Activated CD4-positive, alpha-beta T cell treated with anti-CD3 and anti-CD28 coated beads for 48 hours (primary cell): ENCODE data around the gene CFAP100.

ENCODE experiments used
- DNase-seq: peaks from one replicate; pipeline ENCODE4 v3.0.0-alpha.2; 2020

The CFAP100 gene

DNA sequence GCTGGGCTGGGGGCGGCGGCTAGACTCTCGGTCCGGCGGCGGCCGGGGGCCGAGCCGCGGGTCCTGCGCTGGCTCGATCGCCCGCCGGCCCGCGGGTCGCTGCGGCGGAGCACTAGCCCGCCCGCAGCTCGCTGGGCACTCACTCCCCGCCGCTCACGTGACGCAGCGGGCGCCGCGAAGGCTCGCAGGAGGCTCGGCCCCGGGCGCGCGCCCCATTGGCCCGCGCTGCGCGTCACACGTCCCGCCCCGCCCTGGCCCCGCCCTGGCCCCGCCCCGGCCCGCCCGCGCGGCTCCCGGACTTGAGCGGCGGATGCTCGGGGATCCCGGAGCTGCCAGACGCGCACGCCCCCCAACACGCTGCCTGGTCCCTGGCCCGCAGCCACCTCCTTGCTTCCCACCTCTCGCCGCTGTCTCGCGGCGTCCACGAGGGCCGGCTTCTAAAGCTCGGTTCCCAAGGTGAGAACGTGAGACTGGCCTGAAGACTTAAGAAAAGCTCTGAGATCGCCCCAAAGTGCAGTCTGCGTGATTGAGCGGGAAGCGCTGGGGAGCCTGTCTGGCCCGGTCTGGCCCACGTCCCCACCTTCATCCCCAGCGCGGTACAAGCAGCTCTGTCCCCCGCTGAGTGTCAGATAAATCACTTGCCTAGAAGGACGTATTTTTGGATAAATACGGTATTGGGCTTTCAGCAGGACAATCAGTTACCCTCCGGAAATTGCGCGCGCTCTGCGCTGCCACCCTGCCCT is 37.2 kb upstream of the CFAP100 start, which contains the start of gene KLF15:
KLF15 (minus strand) TSS at position 114 of the 743 bp plus-strand sequence. CDS start 4,486 bp downstream, outside the sequence.
- peak; percentile 81 for DNase-seq

DNA sequence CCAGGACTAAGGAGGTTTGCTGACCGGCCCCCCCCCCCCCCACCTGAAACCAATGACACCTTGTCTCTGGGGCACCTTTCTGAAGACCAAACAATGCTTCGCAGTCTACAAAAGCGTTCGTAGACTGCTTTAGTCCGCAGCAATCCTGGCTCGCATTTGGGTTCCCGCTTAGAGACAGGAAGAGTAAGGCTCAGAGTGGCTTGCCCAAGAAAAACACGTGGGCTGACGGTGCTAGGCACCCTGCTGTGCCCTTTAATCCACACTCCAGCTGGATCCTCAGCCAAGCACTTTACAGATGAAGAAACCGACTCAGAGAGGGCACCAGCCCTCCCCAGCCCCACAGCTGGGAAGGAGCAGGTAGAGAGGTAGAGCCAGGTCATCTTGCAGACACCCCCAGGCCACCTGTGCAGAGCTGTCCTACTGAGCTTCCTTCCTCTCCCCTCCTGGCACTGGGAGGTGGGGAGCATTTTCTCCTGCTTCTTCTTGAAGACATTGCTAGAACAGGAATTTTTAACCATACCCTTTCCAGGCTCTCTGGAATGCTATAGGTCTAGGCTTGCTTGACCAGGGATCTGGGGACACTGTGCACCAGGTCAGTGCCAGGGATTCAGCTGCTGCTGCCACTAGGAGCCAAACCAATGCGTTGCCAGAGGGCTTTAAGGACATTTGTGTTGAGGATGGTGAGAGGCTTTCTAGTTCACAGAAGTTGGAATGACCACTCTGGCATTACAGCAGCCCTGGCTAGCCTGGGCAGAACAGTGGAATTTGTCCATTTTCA is 36.5 kb upstream of the CFAP100 start:
- DNase-seq: no peak

DNA sequence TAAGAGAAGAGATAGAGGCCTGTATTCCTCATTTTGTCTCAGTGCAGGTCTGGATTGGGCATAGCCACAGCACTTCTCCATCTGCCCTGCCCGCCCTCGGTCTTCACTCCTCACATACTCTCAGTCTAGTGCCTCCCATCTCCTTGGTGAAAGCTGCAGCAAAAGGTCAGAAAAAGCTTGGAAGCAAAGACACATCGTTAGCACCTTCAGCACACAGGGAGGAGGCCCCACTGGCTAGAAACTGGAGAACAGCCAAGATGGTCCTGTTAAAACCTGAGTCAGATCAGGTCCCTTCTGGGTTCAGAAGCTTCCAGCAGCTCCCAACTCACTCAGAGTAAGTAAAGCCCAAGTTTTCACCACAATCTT is 35.9 kb upstream of the CFAP100 start:
- DNase-seq: no peak

DNA sequence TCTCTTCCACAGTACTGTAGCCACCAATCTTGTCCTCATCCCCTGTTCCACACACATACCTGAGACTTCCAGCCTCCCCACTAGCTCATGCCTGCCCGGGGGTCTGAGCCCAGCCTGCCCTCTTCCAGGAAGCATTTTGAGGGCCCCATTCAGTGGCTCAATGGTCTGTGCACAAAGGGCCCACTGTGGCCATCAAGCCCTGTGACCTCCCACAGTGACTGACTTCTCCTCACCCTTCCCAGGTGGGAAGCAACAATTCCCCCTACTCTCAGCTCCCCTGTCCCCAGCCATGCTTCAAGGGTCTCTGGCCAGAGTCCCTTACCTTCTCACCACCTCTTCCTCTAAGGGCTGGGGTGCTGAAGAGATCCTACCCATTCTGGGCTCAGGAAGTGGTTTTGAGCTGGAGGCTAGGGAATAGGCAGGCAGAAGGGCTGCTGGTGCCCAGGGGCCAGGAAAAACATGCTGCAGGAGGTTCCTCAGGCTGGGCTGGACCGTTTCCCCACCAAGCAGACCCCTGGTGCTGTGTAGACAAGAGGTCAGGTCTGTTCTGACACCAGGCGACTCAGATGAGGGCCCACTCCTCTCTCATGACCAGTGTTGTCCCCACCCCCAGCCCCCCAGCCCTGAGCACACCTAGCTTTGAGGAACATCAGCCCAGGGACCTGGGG is 34.5 kb upstream of the CFAP100 start:
- DNase-seq: no peak

DNA sequence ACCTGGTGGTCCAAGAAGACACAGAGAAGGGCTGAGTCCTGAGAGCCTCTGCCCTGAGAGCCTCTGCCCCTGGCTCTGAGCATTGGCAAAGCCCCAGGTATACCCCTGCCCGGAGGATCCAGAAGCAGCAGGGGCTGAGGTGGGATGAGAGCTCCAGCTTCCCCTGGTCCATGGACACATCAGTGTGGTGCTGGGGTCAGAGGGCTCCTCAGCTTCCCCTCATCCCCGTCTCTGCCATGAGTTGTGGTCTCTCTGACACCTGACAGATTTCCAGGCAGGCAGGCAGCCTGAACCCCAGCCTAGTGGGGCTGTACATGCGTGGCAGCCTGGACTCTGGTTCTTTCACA is 34.0 kb upstream of the CFAP100 start:
- DNase-seq: no peak

DNA sequence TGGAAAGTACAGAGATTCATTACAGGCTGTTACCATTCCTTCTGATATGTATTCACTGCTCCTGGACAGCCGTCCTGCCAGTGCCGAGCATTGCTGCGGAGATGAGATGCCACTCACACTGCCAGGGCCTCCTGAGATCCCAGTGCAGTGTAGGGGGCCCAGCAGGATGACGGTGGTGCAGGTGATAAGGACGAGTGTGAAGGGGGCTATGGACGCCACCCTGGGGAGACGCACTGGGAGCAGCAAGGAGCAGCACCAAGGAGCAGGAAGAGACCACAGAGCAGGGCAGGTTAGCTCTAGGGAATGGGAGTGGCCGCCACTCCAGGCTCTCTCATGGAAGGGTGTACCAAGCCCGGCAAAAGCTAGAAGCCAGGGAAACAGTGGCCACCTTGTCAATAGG is 33.5 kb upstream of the CFAP100 start:
- DNase-seq: no peak

DNA sequence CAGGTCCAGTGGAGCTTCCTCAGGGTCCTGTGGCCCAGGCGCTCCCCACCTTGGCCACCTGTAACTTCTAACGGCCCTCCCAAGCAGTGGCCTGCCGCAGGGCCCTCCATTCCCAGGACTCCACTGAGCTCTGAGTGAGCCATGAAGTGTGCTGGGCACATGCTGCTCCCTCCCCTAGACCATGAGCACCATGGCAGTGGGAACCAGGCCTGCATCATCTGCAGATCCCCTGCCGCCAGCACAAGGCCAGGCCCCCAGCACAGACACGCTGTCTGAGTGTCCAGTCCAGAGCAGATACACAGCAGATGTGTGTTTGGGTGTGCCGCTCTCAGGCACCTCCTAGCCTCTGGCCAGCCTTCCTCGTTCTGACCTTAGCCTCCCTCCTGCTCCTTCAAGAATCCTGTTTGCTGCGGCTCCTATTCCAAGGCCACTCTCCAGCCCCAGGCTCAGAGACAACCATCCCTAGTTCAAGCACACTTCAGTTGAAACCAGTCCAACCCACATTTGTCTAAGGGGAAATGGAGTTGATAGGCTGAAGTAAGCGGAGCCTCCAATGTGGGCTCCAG is 30.5 kb upstream of the CFAP100 start:
- DNase-seq: no peak

DNA sequence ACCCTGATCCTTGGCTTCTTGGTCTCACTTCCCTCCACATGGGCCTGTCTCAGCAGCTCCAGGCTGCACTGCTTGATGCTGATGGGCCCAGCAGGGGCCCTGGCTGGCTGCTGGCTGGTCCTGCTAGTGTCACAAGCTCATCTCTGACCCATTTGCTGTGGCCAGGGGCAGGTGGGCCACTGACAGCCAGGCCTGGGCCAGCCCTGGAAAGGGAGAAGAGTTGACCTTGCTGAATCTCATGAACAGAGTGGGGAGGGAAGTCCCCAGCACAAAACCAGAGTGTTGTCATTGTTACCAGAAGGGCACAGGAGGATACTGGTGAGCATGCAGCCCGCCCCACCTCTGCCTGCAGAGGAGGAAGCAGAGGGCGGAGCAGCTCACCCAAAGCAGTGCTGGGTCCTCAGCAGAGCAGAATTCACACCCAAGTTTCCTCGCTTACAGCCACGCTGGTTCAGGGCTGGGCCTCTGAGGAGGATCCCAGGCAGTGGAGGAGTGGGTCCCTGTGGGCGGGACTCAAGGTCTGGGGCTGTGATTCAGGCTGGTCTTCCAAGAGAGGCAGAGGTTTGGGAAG is 29.9 kb upstream of the CFAP100 start:
- no peak for DNase-seq

DNA sequence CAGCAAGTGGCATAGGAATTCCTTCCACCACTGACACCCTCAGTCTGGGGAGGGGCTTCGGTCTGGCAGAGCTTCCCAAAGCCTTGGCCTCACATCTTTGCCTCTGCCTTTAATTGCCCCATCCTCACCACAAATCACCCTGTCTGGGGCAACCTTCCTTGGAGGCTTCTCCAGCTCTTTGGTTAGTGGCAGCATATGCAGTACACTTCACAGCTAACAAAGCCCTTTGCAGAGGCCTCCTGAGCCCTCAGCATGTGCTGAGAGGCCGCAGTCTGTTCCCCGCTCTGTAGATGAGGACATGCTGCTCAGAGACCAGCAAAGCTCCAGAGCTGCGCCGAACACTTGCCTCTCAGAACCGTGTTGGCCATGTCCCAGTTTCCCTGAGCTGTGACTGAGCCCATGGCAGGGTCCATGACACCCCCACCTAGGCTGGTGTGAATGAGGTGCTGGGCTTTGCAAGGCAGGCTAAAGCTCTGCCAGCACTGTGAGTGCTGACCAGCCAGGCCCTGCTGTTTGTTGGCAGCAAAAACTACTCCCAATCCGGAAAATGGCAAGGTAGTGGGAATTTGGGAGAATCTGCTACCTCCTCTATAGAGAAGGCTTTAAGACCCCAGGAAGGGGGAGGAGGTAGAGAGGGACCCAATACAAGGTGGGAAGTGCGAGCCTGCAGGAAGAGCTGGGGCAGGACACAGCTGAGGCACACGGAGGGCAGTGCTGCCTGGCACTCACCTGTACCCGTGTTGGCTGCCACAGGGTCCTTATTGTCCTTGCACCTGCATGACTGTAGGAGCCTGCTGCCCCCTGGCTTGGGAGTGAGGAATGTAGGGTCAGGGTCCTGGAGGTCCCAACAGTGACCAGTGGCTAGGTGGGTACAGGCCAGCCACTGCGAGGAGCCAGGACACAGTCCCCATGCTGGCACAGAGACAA is 29.1 kb upstream of the CFAP100 start:
- no peak for DNase-seq

DNA sequence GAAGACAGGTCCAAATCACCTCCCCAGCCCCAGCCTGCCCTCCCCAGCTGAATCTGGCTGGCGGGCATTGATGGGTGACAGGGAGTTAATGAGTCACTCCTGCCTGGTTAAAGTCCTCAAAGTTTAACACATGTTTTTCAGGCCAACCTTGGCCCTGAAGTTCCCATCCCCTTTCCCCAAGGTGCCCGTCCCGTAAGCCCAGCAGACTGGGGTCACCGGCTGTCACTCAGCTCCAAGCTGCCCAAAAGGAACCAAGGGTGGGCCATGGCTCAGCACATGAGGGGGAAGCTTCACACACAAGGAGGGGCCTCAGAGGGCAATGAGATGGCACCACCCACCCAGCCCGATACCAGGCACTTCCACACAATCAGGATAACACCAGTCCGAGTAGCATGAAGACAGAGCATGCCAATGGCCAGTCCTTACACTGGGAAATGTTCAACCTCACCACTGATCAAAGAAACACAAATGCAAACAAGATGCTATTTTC is 27.3 kb upstream of the CFAP100 start:
- no peak for DNase-seq

DNA sequence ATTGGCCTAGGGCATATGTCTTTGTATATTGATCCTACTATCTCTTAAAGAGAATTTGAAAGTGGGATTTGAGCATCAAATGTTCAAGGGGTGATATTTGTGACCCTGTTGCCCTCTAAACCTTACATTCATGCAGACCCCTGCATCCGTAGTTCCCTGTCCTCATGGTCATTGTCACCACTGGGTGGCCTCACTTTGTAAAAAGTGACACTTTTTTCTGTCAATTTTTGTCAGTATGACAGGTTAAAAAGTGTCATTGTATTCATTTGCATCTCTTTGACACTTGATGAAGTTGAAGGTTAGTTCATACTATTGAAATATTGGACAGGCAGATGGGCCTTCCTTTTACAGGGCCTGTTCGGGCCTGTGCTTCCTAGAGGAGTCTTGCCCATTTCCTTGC is 25.2 kb upstream of the CFAP100 start:
- DNase-seq: no peak

DNA sequence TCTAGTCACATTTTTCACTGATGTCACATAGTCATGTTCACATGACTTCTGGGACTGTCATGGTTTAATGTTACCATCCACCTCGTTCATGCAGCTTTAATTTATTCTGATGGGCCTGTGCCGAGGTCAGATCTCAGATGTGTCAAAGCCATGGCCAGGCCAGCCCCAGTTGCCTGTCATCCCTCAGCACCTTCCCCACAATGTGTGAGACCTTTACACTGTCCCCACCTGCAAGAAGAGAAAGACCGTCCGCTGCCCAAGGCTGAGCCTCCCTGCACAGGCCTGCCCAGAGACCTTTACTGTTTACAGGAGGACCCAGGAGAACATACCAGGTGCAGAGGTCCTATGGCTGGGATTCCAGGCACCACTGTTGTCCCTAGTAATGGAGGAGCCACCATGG is 24.7 kb upstream of the CFAP100 start:
- DNase-seq: no peak

DNA sequence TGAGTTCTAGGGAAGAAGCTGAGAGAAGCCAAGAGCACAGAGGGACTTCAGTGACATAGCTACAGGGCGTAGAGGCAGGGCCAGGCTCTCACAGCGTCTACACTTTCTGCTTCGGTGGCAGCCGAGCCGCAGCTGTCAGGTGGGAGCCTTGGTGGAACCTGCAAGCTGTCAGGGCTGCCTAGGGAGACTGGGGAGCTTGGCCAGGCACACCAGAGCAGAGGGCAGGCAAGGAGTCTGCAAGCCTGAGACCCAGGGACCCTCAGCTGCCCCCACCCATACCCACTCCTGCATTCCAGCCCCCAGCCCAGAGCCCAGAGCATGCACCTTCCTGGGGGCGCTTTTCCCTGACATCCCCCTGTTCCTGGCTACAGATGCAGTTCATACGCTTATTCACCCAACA is 24.1 kb upstream of the CFAP100 start:
- no peak for DNase-seq

DNA sequence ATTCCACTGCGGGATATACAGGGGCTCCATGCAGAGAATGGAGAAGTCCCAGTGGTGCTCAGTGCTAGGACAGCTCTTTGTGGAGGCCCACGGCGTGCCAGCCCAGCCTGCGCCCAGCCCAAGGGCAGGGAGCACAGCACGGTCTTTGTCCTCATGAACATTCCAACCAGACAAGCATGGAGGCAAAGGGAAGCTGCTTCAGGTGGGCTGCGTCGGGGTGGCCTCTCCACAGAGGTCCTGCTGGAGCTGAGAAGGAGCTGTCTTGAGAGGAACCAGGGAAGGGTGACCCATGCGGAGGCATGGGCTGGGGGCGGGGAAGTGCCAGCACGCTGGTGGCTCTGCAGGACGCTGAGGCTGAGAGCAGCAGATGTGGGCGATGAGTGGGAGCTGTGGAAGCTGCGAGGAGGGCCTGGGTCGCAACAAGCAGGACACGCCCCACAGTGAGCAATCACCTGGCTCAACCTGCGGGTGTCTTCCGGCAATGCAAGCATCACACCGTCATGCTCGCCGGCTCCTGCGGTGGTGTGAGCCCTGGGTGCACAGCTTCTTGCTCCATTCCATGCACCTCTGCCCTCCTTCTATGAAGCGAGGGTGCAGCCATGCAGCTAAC is 23.5 kb upstream of the CFAP100 start:
- no peak for DNase-seq

DNA sequence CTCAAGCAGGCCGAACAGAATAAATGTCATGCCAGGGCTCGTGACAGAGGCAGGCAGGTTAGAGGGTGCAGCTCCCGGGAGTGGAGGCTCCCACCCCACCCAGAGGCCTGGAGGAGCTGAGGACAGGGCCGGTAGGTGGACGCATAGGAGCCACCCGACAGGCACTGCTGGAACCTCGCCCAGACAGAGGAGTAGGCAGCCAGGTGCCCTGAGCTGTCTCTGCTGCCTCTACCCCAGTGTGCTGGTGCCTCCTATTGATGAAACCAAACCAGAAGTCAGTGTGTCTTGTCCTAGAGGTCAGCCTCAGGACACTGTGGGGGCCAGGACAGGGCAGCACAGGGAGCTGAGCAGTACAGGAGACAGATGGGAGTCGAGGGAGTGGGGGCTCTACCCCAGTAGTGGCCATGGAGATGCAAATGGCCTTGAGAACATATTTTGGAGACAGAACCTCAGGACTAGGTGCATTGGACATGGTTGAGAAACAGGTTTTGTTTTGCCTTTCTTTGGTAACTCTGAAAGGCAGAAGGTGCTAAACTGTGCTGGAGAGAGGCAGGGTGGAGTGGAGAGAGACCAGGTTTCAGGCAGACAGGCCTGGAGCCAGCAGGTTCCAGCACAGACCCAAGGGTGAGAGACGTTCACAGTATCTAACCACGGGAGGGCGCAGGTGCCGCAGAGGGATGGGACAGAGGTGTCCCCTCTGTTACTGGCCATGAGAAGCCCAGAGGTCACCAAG is 22.1 kb upstream of the CFAP100 start:
- DNase-seq: no peak

DNA sequence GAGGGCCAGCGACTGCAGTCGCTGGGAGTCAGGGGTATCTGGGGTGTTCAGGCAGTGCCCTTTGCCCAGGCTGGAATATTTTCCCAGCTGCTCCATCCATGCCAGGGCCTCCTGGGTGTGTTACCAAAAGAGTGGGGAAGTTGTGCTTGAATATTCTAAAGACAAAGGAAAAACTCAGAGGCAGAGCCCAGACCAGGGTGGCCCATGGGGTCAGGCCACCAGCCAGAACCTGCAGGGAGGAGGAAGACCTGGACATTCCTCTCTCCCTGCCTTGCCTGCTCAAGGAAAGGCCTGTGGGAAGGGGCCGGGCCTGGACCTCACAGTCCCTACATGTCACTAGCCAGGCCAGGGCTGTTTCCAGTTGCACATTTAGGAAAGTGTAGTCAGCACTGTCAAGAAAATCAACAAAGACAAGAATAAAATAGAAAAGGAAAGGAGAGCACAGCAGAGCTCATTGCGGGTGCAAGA is 21.5 kb upstream of the CFAP100 start:
- DNase-seq: no peak

DNA sequence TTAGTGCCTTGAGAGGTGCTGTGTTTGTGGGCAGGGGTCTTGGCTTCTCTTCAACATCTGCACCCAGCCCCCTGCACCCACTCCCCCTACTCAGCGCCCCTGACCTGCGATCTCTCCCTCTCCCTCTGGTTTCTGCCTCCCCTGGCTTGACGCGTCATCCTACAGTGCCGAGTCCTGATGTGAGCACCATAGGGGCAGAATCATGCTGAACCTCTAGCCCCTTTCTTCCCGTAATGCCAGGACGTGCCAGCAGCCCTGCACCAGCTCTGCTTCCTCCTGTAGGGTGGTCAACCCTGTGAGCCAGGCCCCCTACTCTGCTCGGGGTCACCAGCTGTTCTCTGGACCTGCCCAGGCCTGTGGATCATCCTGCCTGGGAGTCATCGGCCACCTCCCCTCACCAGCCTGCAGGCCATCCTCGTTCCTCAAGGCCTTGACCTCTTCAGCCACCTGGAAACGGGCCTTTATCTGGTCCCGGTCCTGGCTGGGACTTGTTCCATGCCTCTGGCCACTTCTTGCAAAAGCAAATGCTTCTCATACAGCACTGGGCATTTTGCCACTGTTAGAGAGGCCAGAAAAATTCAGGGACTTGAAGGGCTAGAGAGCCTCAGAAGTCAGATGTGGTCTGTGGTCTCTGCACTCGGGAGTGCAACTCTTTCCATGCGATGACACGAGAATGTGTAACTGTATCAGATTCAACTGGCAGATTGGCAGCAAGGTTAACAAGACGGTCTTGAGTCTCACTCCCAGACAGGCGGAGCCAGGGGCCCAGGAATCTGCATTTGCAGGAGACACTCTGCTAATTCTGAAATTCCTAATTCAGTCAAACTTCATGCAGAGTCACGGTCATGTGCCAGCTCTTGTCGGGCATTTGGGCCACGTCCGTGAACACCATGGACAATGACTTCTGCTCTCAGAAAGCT is 20.8 kb upstream of the CFAP100 start:
- no peak for DNase-seq

DNA sequence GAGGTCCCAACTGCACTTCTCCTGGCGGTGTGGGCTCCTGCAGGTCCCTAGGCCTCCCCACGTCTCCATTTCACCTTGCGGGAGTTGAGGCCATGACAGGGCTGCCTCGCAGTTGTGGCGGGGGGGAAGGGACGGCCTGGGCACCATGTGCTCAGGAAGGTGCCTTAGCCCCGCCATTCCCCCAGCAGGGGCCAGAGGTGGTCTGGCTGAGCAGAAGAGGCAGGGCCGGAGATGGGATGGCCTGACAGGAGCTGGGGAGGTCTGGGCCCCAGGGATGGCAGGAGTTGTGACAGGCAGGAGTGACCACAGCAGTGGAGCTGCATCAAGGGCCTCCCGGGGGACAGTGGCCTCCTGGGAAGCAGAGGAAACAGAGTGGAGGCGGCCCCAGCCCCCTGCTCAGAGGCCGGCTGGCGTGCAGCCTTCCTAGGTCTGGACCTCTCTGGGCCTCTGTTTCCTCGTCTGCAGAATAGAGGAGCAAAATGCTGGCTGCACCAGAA is 18.8 kb upstream of the CFAP100 start:
- DNase-seq: no peak

DNA sequence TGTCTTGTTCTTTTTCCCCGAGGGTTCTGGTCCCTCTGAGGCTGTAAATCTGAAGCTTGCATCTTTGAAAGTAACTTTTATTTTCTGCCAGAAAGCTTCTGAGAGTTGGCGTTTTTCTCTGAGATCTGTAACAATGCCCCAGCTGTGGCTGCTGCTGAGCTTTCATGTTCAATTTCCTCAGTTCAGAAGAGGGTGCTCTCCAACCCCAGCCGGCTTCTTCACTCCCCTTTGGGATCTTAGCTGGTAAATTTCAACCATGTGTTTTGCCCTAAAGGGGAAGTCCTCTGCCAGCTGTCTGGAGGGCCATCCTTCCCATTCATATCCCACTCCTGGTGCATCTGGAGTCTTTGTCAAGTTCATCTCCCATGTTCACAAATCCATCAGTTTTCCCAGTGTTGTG is 18.3 kb upstream of the CFAP100 start:
- no peak for DNase-seq
